GM12878 (cell line): ENCODE data around the gene TIMM29. TPM values are rescaled to one million over a fixed set of nuclear protein-coding genes. Genes with fewer than 3 reads are reported as not detected.

Experiments used
- ATAC-seq: fragments of 200-7000 bp; cut with Tn5 transposase; 3 replicates; pipeline ENCODE4 v1.9.1; 2020; ENCODE audit warnings: mild to moderate bottlenecking, moderate library complexity
- BruUV-seq: library from RNA; stranded (reverse); fragments of 400-500 nt; replicated peaks from 2 replicates; lab custom pipeline; 2021; lab: Mats Ljungman, UMichigan
- CTCF ChIA-PET: fragments of 300-600 bp; sonication (Branson Sonifier 250); formaldehyde crosslinking; extraction: SDS; loops from one replicate; lab custom pipeline; 2021; ENCODE audit warnings: inconsistent platforms; lab: Yijun Ruan, JAX
- POLR2A ChIA-PET: fragments of 350-600 bp; formaldehyde crosslinking; extraction: SDS; loops from one replicate; lab custom pipeline; 2021; ENCODE audit warnings: inconsistent platforms; lab: Charles Lee
- RAD21 ChIA-PET: fragments of 300-600 bp; sonication (Branson Sonifier 250); formaldehyde crosslinking; loops from one replicate; lab custom pipeline; 2023; ENCODE audit warnings: antibody characterized with exemption; ENCODE audit not compliant: unreplicated experiment; lab: Charles Lee
- SMC1A ChIA-PET: fragments of 300-600 bp; sonication (Branson Sonifier 250); formaldehyde crosslinking; loops from one replicate; lab custom pipeline; 2023; ENCODE audit not compliant: unreplicated experiment, uncharacterized antibody; lab: Charles Lee
- DNase-seq: peaks from one replicate; pipeline ENCODE4 v3.0.0-alpha.2; 2011; ENCODE audit warnings: low read depth, low spot score
- FAIRE-seq: peaks from 3 replicates; lab custom pipeline; 2011; peaks lifted over from hg19 to GRCh38; lab: Jason Lieb, UNC
- H2AFZ ChIP-seq: 2 replicates; pipeline ENCODE4 v1.6.0; 2011; ENCODE audit warnings: low read depth, low read length, control low read depth; ENCODE audit not compliant: control insufficient read depth
- H3K27ac ChIP-seq: 2 replicates; pipeline ENCODE4 v1.5.1; 2011; ENCODE audit warnings: control low read depth; ENCODE audit not compliant: control insufficient read depth, insufficient read depth
- H3K27me3 ChIP-seq, 2 experiments: replicated peaks in 1 of 2; 2 replicates each; pipeline versions ENCODE4 v1.6.0 to v1.6.1; 2011; ENCODE audit warnings: low read length in 1 of 2; ENCODE audit not compliant: control insufficient read depth in 2 of 2, insufficient read depth in 2 of 2
- H3K36me3 ChIP-seq, 2 experiments: 2 replicates each; pipeline ENCODE4 v1.5.1; 2011; ENCODE audit warnings: low read length in 1 of 2; ENCODE audit not compliant: control insufficient read depth in 2 of 2, insufficient read depth in 2 of 2
- H3K4me1 ChIP-seq: 2 replicates; pipeline ENCODE4 v1.6.1; 2011; ENCODE audit warnings: mild to moderate bottlenecking, low read length, moderate library complexity, mixed read lengths; ENCODE audit not compliant: control insufficient read depth, insufficient read depth
- H3K4me2 ChIP-seq: 2 replicates; pipeline ENCODE4 v1.6.0; 2011; ENCODE audit warnings: control low read depth; ENCODE audit not compliant: control insufficient read depth, insufficient read depth
- H3K4me3 ChIP-seq: fragments of 200-600 bp; sonication (generic); 2 replicates; pipeline ENCODE4 v1.5.1; 2016
- H3K79me2 ChIP-seq: 2 replicates; pipeline ENCODE4 v1.6.0; 2011; ENCODE audit warnings: low read length; ENCODE audit not compliant: control insufficient read depth, insufficient read depth
- H3K9ac ChIP-seq: 2 replicates; pipeline ENCODE4 v1.8.0; 2011; ENCODE audit warnings: low read length, control low read depth, mixed read lengths; ENCODE audit not compliant: control insufficient read depth, insufficient read depth
- H3K9me3 ChIP-seq: replicated peaks from 3 replicates; pipeline ENCODE4 v1.5.1; 2011; ENCODE audit warnings: mild to moderate bottlenecking, low read length; ENCODE audit not compliant: control insufficient read depth, insufficient read depth
- H4K20me1 ChIP-seq: 2 replicates; pipeline ENCODE4 v1.6.0; 2011; ENCODE audit not compliant: control insufficient read depth, insufficient read depth
- CREB1 ChIP-seq: IDR thresholded peaks from 2 replicates; pipeline ENCODE4 v1.6.1; 2012; ENCODE audit warnings: low read depth, mild to moderate bottlenecking, inconsistent platforms
- CREM ChIP-seq: IDR thresholded peaks from 2 replicates; pipeline ENCODE4 v1.6.1; 2014; ENCODE audit warnings: antibody characterized with exemption, low read depth
- EP300 ChIP-seq, 2 experiments: fragments of 150-350 bp in 1 of 2; IDR thresholded peaks; 2 replicates each; pipeline ENCODE4 v1.6.1; 2011 to 2012; ENCODE audit warnings: low read depth in 2 of 2, low read length in 2 of 2, borderline replicate concordance in 1 of 2, improper control_type of control experiment in 1 of 2, inconsistent platforms in 1 of 2; ENCODE audit not compliant: control insufficient read depth in 1 of 2
- FOXK2 ChIP-seq: fragments of 450-650 bp; IDR thresholded peaks from 2 replicates; pipeline ENCODE4 v1.6.1; 2017; ENCODE audit warnings: mild to moderate bottlenecking, moderate library complexity
- JUND ChIP-seq: IDR thresholded peaks from 2 replicates; pipeline ENCODE4 v1.6.1; 2012; ENCODE audit warnings: low read depth, mild to moderate bottlenecking, low read length, improper control_type of control experiment, moderate library complexity
- NRF1 ChIP-seq: conservative IDR thresholded peaks from 2 replicates; pipeline ENCODE4 v1.6.1; 2011; ENCODE audit warnings: mild to moderate bottlenecking, low read depth, low read length, improper control_type of control experiment
- PML ChIP-seq: IDR thresholded peaks from 2 replicates; pipeline ENCODE4 v1.6.1; 2012; ENCODE audit warnings: low read length, inconsistent platforms
- RUNX3 ChIP-seq: IDR thresholded peaks from 2 replicates; pipeline ENCODE4 v1.6.1; 2012; ENCODE audit warnings: low read length, inconsistent platforms
- SUZ12 ChIP-seq: fragments of 200-600 bp; sonication (generic); IDR thresholded peaks from one replicate; pipeline ENCODE4 v1.6.1; 2018; ENCODE audit warnings: antibody characterized with exemption, mild to moderate bottlenecking; ENCODE audit not compliant: unreplicated experiment
- WRNIP1 ChIP-seq: IDR thresholded peaks from 2 replicates; pipeline ENCODE4 v1.6.1; 2011; ENCODE audit warnings: low read depth, low read length, improper control_type of control experiment, borderline replicate concordance
- ZBTB33 ChIP-seq: fragments of 450-650 bp; IDR thresholded peaks from 2 replicates; pipeline ENCODE4 v1.6.1; 2017; ENCODE audit warnings: mild to moderate bottlenecking
- WGBS: methylation state at CpG from one replicate; pipeline ENCODE4 v1.1.6; 2016; ENCODE audit warnings: low lambda C conversion rate; ENCODE audit not compliant: insufficient replicate concordance, insufficient coverage; ENCODE audit errors: missing lambda C conversion rate; 5-methylcytosine and 5-hydroxymethylcytosine counted together
- in situ Hi-C: fragments of 300-500 bp; cut with MboI; formaldehyde crosslinking; loops from 9 replicates; pipeline ENCODE4 v1.14.3; 2018; ENCODE audit warnings: mixed read lengths
- intact Hi-C: fragments of 100-400 bp; cut with micrococcal nuclease; formaldehyde crosslinking; loops from one replicate; pipeline ENCODE4 v1.14.2; 2022; ENCODE audit not compliant: unreplicated experiment
- polyA plus RNA-seq, 11 experiments: library from polyadenylated mRNA; depleted of rRNA in 4 of 11; unstranded in 6 of 11; stranded (reverse) in 5 of 11; fragments of >200 nt; fragmentation: Nextera tagmentation in 4 of 11; fragmentation: Illumina TruSeq in 1 of 11; extraction: Ambion mirVana in 4 of 11; extraction: Trizol in 1 of 11; gene quantifications; 1 replicate in 1 of 11; 2 replicates in 10 of 11; pipeline versions ENCODE4 v1.2.1 to v1.2.3, GENCODE V29; 2011 to 2016; ENCODE audit warnings: inconsistent platforms in 2 of 11, missing spikeins in 2 of 11, low read depth in 1 of 11
- total RNA-seq, 4 experiments: library from RNA; depleted of rRNA in 3 of 4; stranded (reverse); fragments of >200 nt in 3 of 4; fragmentation: Illumina TruSeq in 1 of 4; extraction: Trizol in 1 of 4; gene quantifications; 2 replicates each; pipeline versions ENCODE4 v1.2.1 to v1.2.3, GENCODE V29; 2013 to 2021
- TF ChIP-seq, protein P1 (sequence below): fragments of 450-650 bp; IDR thresholded peaks from 2 replicates; pipeline ENCODE4 v1.6.1; 2016; ENCODE audit warnings: mild to moderate bottlenecking
- TF ChIP-seq, protein P2 (sequence below): IDR thresholded peaks from 2 replicates; pipeline ENCODE4 v1.6.1; 2012; ENCODE audit warnings: low read depth, low read length, improper control_type of control experiment

The TIMM29 gene
- total and polyA plus RNA-seq, 10 of the 15 experiments (the other 5 are each of a cell fraction or from before 2014, with no cell fraction given): 2.4 to 27.9 (median 13.5) TPM

GRCh38 chr19:10923260-10924112, 5.1 kb upstream of the TIMM29 start (continued):
- no peak for TF ChIP-seq EP300 (IDR thresholded peaks at IDR 0.05; ENCODE audit: borderline replicate concordance in 1 of 2, control insufficient read depth in 1 of 2, low read depth in 2 of 2, low read length in 2 of 2)
- no peak for TF ChIP-seq ZBTB33
- no peak for TF ChIP-seq NRF1
- no peak for TF ChIP-seq JUND

- H3K4me3 ChIP-seq: no peak overlapping the region
- SMC1A ChIA-PET: no interaction called here
- WGBS: 79% methylated on average over 13 of the region's 13 CpGs
- DNase-seq (no peak), FAIRE-seq (no peak), ATAC-seq (no peak)
- H3K27me3 ChIP-seq: no peaks in the 10 kb centered on the region
- H3K27ac ChIP-seq: no peak overlapping the region
- no peaks in the 10 kb centered on the region for H3K9me3 ChIP-seq
- intact Hi-C loops (no loop called here), in situ Hi-C loops (no loop called here)
- POLR2A ChIA-PET: no interaction called here
- CTCF ChIA-PET: no interaction called here
- H4K20me1 ChIP-seq: no peaks in the 10 kb centered on the region
- TF ChIP-seq, protein P1, sequence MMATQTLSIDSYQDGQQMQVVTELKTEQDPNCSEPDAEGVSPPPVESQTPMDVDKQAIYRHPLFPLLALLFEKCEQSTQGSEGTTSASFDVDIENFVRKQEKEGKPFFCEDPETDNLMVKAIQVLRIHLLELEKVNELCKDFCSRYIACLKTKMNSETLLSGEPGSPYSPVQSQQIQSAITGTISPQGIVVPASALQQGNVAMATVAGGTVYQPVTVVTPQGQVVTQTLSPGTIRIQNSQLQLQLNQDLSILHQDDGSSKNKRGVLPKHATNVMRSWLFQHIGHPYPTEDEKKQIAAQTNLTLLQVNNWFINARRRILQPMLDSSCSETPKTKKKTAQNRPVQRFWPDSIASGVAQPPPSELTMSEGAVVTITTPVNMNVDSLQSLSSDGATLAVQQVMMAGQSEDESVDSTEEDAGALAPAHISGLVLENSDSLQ: no peak
- no peak for TF ChIP-seq RUNX3
- TF ChIP-seq CREB1: no peak
- TF ChIP-seq FOXK2: no peak
- TF ChIP-seq, protein P2, sequence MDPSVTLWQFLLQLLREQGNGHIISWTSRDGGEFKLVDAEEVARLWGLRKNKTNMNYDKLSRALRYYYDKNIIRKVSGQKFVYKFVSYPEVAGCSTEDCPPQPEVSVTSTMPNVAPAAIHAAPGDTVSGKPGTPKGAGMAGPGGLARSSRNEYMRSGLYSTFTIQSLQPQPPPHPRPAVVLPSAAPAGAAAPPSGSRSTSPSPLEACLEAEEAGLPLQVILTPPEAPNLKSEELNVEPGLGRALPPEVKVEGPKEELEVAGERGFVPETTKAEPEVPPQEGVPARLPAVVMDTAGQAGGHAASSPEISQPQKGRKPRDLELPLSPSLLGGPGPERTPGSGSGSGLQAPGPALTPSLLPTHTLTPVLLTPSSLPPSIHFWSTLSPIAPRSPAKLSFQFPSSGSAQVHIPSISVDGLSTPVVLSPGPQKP: no peak
- TF ChIP-seq PML: no peak
- no peak for TF ChIP-seq WRNIP1
- TF ChIP-seq CREM: no peak
- no peak for TF ChIP-seq SUZ12
- H3K4me2 ChIP-seq: no peak overlapping the region
- no peak overlapping the region for H2AFZ ChIP-seq
- no peak overlapping the region for H3K9ac ChIP-seq
- BruUV-seq: no TSS peak
- RAD21 ChIA-PET: no interaction called here
- peaks cover 16% of the 10 kb centered on the region for H3K79me2 ChIP-seq
- peaks cover 3 to 25% of the 10 kb centered on the region in 2 experiments; a peak in 3 of 4 replicates for H3K36me3 ChIP-seq
- peaks cover 7% of the 10 kb centered on the region for H3K4me1 ChIP-seq
Measured at GRCh38 chr19:10924597-10924996, 4.0 kb upstream of the TIMM29 start.
